Neuron (in vitro differentiated cells): ENCODE measurements around the gene PITX3.
A peak's percentile ranks its signal among the peaks of the same experiment; 100 is the strongest.

Source experiments
- H2AFZ ChIP-seq: one replicate; pipeline ENCODE4 v1.6.1; 2013; ENCODE audit warnings: low read depth, mild to moderate bottlenecking, inconsistent platforms, low read length, moderate library complexity
- H3K27me3 ChIP-seq: one replicate; pipeline ENCODE4 v1.6.1; 2013; ENCODE audit warnings: low read length; ENCODE audit not compliant: insufficient read depth
- H3K36me3 ChIP-seq: one replicate; pipeline ENCODE4 v1.6.1; 2013; ENCODE audit warnings: low read length; ENCODE audit not compliant: insufficient read depth
- H3K4me1 ChIP-seq: one replicate; pipeline ENCODE4 v1.6.1; 2013; ENCODE audit warnings: low read length; ENCODE audit not compliant: insufficient read depth
- H3K4me3 ChIP-seq: 2 replicates; pipeline ENCODE4 v1.5.1; 2013; ENCODE audit warnings: mild to moderate bottlenecking, low read length, moderate library complexity
- H3K9me3 ChIP-seq: one replicate; pipeline ENCODE4 v1.6.1; 2013; ENCODE audit warnings: low read length

PITX3 gene

GRCh38 chr10:102241444-102242117 is at the start of gene PITX3:
PITX3 (minus strand) TSS chr10:102241512; CDS start chr10:102232080, 9,432 bp downstream.
- H3K9me3 ChIP-seq = no peaks in the 10 kb centered on the region
- peaks cover 26% of the 10 kb centered on the region for H3K4me1 ChIP-seq
- H3K36me3 ChIP-seq = no peaks in the 10 kb centered on the region
- peak within 1 kb of the TSS; percentile 44 for H3K4me3 ChIP-seq
- H3K27me3 ChIP-seq = peaks cover 53% of the 10 kb centered on the region
- H2AFZ ChIP-seq = peak within 1 kb of the TSS; percentile 2

DNA sequence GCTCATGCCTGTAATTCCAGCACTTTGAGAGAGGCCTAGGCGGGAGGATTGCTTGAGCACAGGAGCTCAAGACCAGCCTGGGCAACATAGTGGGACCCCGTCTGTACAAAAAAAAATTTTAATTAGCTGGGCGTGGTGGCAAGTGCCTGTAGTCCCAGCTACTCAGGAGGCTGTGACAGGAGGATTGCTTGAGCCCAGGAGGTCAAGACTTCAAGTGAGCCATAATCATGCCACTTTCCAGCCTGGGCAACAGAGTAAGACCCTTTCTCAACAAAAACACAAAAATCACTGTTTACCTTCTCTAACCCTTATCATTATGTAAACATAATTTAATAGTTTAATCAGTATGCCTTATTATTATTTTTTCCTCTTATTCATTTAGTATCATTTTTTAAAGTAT is 48.5 kb upstream of the PITX3 start:
- Histone ChIP-seq H3K36me3 (no peaks in the 10 kb centered on the region), H3K4me1 (no peaks in the 10 kb centered on the region), H3K27me3 (no peaks in the 10 kb centered on the region), H2AFZ (no peak overlapping the region), H3K4me3 (no peak overlapping the region), H3K9me3 (peaks cover 2% of the 10 kb centered on the region)

DNA sequence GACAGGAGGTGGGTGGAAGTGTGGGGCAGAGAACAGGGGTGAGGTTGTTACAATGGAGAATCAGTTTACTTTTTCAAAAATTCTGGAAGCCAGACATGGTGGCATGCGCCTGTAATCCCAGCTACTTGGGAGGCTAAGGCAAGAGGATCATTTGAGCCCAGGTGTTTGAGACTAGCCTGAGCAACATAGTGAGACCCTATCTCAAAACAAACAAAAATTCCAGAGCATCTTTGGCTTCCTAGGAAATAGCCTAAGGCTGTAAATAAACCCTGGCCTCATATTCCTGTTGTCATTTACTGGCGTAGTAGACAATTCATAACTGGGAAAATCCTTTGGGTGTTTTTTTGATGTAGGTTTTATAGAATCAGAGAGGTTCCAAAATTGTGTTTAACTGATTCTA is 48.0 kb upstream of the PITX3 start:
- no peak overlapping the region for H2AFZ ChIP-seq
- no peaks in the 10 kb centered on the region for H3K27me3 ChIP-seq
- no peaks in the 10 kb centered on the region for H3K36me3 ChIP-seq
- no peaks in the 10 kb centered on the region for H3K4me1 ChIP-seq
- H3K9me3 ChIP-seq = peaks cover 2% of the 10 kb centered on the region
- H3K4me3 ChIP-seq = no peak overlapping the region

GRCh38 chr10:102287991-102288390 is 46.7 kb upstream of the PITX3 start:
- H3K36me3 ChIP-seq = no peaks in the 10 kb centered on the region
- no peaks in the 10 kb centered on the region for H3K4me1 ChIP-seq

GRCh38 chr10:102287538-102287937 is 46.2 kb upstream of the PITX3 start:
- Histone ChIP-seq H3K36me3 (no peaks in the 10 kb centered on the region), H3K4me1 (no peaks in the 10 kb centered on the region), H3K4me3 (no peak overlapping the region), H3K9me3 (peaks cover 2% of the 10 kb centered on the region), H2AFZ (no peak overlapping the region), H3K27me3 (no peaks in the 10 kb centered on the region)

More at GRCh38 chr10:102287991-102288390, 46.7 kb upstream of the PITX3 start:
- H3K27me3 ChIP-seq = no peaks in the 10 kb centered on the region
- H3K4me3 ChIP-seq = no peak overlapping the region
- peaks cover 2% of the 10 kb centered on the region for H3K9me3 ChIP-seq
- no peak overlapping the region for H2AFZ ChIP-seq

GRCh38 chr10:102286216-102286615 is 44.9 kb upstream of the PITX3 start:
- Histone ChIP-seq H2AFZ (no peak overlapping the region), H3K4me1 (no peaks in the 10 kb centered on the region), H3K4me3 (no peak overlapping the region), H3K9me3 (peaks cover 2% of the 10 kb centered on the region), H3K36me3 (no peaks in the 10 kb centered on the region), H3K27me3 (no peaks in the 10 kb centered on the region)

DNA sequence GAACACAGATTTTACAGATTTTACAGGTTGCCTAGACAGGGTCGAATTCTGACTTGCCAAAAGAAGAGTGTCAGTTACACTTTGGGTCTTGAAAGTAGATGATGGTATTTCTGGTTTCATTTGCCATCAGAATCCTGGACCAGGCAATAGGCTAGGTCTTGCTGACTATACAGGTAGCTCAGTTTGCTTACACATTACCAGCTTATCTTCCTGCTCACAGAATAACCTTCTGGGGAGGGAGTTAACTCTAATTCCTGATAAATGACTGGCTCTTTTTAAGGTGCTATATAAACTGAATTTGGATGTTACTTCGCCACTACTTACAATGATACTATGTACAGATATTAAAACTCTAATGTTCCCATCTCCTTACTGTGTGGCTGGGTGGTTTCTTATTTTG is 43.8 kb upstream of the PITX3 start:
- Histone ChIP-seq H3K27me3 (no peaks in the 10 kb centered on the region), H3K4me1 (no peaks in the 10 kb centered on the region), H3K36me3 (no peaks in the 10 kb centered on the region), H3K9me3 (peaks cover 2% of the 10 kb centered on the region), H3K4me3 (no peak overlapping the region), H2AFZ (no peak overlapping the region)

GRCh38 chr10:102284531-102284930 is 43.2 kb upstream of the PITX3 start:
- H3K9me3 ChIP-seq = peaks cover 2% of the 10 kb centered on the region
- H3K36me3 ChIP-seq = no peaks in the 10 kb centered on the region
- no peaks in the 10 kb centered on the region for H3K27me3 ChIP-seq
- peaks cover 5% of the 10 kb centered on the region for H3K4me1 ChIP-seq
- no peak overlapping the region for H3K4me3 ChIP-seq
- H2AFZ ChIP-seq = no peak overlapping the region

DNA sequence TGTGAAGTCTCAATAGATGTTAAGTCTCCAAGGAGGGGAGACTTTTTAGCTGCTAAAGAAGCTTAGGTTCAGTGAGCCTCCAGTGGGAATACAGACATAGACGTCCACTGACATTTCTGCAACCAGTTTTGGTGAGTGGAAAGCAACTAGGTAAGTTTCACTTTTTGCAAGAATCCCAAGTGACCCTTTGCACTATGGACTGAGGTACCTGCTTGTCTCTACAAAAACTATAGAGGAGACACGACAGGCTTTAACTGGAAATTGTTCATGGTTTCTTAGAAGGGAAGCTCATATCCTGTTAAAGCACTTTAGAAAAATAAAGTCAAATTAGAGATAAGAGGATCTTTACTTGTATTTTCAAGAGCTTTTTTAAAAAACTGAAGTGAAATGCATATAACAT is 42.6 kb upstream of the PITX3 start:
- Histone ChIP-seq H3K36me3 (no peaks in the 10 kb centered on the region), H3K4me1 (peaks cover 10% of the 10 kb centered on the region), H3K9me3 (peaks cover 2% of the 10 kb centered on the region), H2AFZ (no peak overlapping the region), H3K27me3 (no peaks in the 10 kb centered on the region), H3K4me3 (no peak overlapping the region)

DNA sequence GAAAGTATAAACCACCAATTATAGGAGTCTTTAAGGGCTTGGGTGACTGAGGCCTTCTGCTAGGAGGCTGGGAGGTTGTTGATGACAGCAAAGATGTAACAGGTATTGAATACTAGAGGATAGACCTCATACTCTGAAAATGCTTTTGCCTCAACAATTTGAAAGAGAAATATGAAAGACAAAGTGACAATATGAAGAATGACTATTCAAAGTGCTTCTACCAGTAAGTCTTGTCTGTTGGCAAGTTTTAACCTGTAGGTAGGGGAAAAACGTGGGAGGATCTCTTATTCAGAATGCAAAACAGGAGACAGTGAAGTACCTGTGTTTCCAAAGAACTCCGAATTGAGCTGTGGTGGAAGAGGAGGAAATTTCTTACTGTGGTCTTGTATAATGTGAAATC is 42.2 kb upstream of the PITX3 start:
- Histone ChIP-seq H3K36me3 (no peaks in the 10 kb centered on the region), H3K4me3 (no peak overlapping the region), H3K4me1 (peaks cover 10% of the 10 kb centered on the region)

DNA sequence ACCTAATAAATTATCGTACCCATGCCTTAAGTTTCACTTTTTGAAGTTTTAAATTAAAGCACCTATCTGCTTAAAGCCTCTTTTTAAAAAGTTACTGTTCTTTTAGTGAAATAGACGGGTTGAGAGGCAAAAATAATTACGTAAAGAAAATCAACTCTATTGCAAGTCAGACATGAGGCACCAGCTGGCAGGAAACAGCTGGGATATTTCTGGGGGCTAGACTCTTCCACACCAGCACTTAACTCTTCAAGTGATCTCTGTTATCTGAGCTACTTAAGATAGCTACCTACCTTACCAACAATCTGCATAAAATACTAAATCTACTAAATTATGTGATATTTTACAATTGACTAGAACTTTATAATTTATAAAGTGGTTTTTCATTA is 39.8 kb upstream of the PITX3 start:
- peaks cover 10% of the 10 kb centered on the region for H3K4me1 ChIP-seq
- H3K4me3 ChIP-seq = no peak overlapping the region
- H2AFZ ChIP-seq = no peak overlapping the region
- H3K36me3 ChIP-seq = no peaks in the 10 kb centered on the region
- H3K27me3 ChIP-seq = no peaks in the 10 kb centered on the region
- H3K9me3 ChIP-seq = no peaks in the 10 kb centered on the region

More for the DNA sequence above, 42.2 kb upstream of the PITX3 start:
- peaks cover 2% of the 10 kb centered on the region for H3K9me3 ChIP-seq
- H2AFZ ChIP-seq = no peak overlapping the region
- no peaks in the 10 kb centered on the region for H3K27me3 ChIP-seq

DNA sequence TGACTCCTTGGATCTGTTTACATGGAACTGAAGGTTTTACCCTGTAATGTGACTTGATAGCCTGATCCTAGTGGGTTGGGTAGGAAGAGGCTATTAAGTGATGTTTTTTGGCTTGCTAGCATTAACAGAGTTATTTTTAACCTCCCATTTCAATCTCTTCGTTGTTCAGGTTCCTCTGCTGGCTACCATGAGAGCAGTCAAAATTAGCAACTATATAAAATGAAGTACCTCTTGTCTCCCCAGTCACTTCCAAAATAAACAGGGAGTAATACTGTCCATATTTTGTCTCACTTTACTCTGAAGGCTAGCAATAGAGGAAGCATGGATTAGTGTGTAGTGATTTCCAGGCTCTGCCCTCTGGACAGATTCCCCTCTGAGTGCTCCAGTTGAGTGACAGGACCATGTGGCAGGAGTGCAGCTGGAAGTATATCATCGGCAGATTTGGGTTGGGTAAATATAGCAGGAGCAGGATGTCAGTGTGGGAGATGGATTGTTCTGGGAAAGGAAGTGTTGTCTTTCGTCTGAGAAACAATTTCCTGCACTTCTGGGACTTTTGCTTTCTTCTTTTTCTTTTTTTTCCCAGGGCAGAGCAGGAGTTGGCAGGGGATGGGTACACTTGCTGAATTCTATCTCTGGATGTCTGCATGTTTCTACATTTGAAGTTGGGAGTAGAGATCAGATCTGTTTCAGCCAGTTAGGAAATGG is 39.2 kb upstream of the PITX3 start:
- Histone ChIP-seq H3K4me1 (peaks cover 10% of the 10 kb centered on the region), H2AFZ (no peak overlapping the region), H3K9me3 (no peaks in the 10 kb centered on the region), H3K27me3 (no peaks in the 10 kb centered on the region), H3K36me3 (no peaks in the 10 kb centered on the region), H3K4me3 (no peak overlapping the region)

- H3K36me3 ChIP-seq = no peaks in the 10 kb centered on the region
- H3K4me3 ChIP-seq = no peak overlapping the region
- H2AFZ ChIP-seq = no peak overlapping the region
- H3K9me3 ChIP-seq = peaks cover 1% of the 10 kb centered on the region
- peaks cover 10% of the 10 kb centered on the region for H3K4me1 ChIP-seq
- no peaks in the 10 kb centered on the region for H3K27me3 ChIP-seq
Observed at GRCh38 chr10:102279104-102279503, 37.8 kb upstream of the PITX3 start.
